Retinal pigment epithelial cell (primary cell): ENCODE data around the gene INSYN2A.

Experiments
- DNase-seq: peaks from one replicate; pipeline ENCODE4 v3.0.0-alpha.2; 2010; ENCODE audit warnings: low read depth
- H3K4me3 ChIP-seq: 2 replicates; pipeline ENCODE4 v1.5.1; 2011; ENCODE audit warnings: mild to moderate bottlenecking, low read length, control low read depth, moderate library complexity
- TF ChIP-seq, protein P1 (sequence below): conservative IDR thresholded peaks from 2 replicates; pipeline ENCODE4 v1.5.1; 2011; ENCODE audit warnings: low read depth, low read length, control low read depth, inconsistent platforms

The INSYN2A gene

GRCh38 chr10:127174866-127175265, 21.5 kb downstream of the INSYN2A start:
- no peak for DNase-seq
- TF ChIP-seq, protein P1, sequence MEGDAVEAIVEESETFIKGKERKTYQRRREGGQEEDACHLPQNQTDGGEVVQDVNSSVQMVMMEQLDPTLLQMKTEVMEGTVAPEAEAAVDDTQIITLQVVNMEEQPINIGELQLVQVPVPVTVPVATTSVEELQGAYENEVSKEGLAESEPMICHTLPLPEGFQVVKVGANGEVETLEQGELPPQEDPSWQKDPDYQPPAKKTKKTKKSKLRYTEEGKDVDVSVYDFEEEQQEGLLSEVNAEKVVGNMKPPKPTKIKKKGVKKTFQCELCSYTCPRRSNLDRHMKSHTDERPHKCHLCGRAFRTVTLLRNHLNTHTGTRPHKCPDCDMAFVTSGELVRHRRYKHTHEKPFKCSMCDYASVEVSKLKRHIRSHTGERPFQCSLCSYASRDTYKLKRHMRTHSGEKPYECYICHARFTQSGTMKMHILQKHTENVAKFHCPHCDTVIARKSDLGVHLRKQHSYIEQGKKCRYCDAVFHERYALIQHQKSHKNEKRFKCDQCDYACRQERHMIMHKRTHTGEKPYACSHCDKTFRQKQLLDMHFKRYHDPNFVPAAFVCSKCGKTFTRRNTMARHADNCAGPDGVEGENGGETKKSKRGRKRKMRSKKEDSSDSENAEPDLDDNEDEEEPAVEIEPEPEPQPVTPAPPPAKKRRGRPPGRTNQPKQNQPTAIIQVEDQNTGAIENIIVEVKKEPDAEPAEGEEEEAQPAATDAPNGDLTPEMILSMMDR = no peak

DNA sequence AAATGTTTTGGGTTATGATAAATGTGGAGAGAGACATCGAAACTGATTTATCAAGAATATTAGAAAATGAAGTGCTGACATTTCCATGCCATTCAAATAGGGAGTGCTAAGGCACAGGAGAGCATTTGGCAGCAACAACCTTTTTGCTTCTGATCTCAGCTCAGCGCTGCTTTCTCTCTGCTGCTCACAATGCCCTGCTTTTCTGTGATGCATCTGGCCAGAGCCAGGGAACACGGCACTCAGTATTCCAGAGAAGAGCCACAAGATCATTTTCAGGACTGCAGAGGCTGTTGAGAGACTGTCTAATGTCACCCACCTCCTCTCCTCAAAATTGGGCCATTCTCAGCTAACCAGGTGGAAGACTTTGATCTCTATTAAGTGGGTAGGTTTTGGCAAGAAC, 28.1 kb downstream of the INSYN2A start:
- DNase-seq = no peak
- no peak overlapping the region for H3K4me3 ChIP-seq
- TF ChIP-seq, protein P1 = no peak

More at GRCh38 chr10:127174866-127175265, 21.5 kb downstream of the INSYN2A start:
- H3K4me3 ChIP-seq = no peak overlapping the region

GRCh38 chr10:127162841-127163240, 33.5 kb downstream of the INSYN2A start:
- TF ChIP-seq, protein P1 = no peak
- no peak overlapping the region for H3K4me3 ChIP-seq
- DNase-seq = no peak

GRCh38 chr10:127161482-127161881, 34.9 kb downstream of the INSYN2A start:
- H3K4me3 ChIP-seq = no peak overlapping the region
- TF ChIP-seq, protein P1 = no peak
- no peak for DNase-seq

GRCh38 chr10:127159648-127160245, 36.6 kb downstream of the INSYN2A start:
- no peak overlapping the region for H3K4me3 ChIP-seq
- DNase-seq = no peak
- TF ChIP-seq, protein P1 = no peak

- TF ChIP-seq, protein P1 = no peak
- DNase-seq = no peak
- no peak overlapping the region for H3K4me3 ChIP-seq
Measured at GRCh38 chr10:127158662-127159061, 37.7 kb downstream of the INSYN2A start.

DNA sequence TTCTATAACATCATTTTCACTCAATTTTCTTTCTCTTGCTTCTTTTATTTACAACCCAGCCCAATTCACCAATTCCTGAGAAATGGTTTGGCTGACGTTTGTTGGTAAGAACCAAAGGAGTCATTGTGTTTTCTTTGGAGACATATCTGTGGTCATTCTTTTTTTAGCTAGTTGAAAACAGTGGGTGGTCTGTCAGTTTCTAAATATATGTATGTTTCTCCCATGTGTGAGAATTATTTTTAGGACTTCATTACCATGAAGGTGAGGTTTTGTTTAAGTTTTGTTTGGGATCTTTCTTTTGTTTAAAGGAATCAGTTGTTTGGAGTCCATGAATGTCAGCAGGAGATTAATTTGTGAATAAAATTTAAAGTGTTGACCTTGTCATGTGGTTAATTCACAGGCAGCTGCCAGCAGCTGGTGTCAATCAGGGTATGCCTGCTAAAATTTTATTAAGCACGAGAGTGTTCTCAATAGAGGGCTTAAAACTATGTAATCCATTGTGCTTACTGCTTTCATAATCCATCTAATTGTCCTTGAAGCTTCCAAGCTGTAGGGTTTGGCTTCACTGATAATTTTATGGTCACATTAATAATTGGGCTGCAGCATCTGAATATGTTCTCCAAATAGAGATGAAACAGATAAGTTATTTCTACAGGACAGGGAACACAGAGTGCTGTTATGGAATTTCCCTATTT, 38.7 kb downstream of the INSYN2A start:
- no peak for DNase-seq

More for the DNA sequence above, 38.7 kb downstream of the INSYN2A start:
- H3K4me3 ChIP-seq = no peak overlapping the region
- TF ChIP-seq, protein P1 = no peak
